ENCODE results near the gene ATF6. TPM values are rescaled to one million over a fixed set of nuclear protein-coding genes. Genes with fewer than 3 reads are reported as not detected.
A peak's percentile ranks its signal among the peaks of the same experiment; 100 is the strongest.

Gene ATF6
- total RNA-seq, 1 donor from 2014 or later: 31.3 TPM

GRCh38 chr1:161737625-161738024 lies 28.5 kb upstream of the ATF6 start:
- H3K4me1 ChIP-seq: peaks cover 29% of the 10 kb centered on the region
- H3K4me3 ChIP-seq: no peak overlapping the region
- no peaks in the 10 kb centered on the region for H3K27me3 ChIP-seq (ENCODE audit: low read depth)
- H3K27ac ChIP-seq: no peak overlapping the region
- TF ChIP-seq CTCF (IDR thresholded peaks at IDR 0.05): no peak
- intact Hi-C loops (cut with DNase I): no loop called here
- ATAC-seq (no peak), DNase-seq (no peak)
- no peaks in the 10 kb centered on the region for H3K36me3 ChIP-seq
- H3K9me3 ChIP-seq: no peaks in the 10 kb centered on the region

- intact Hi-C loops (cut with DNase I): no loop called here
- Histone ChIP-seq H3K4me1 (peaks cover 29% of the 10 kb centered on the region), H3K27ac (peak overlapping the region; percentile 66), H3K36me3 (no peaks in the 10 kb centered on the region), H3K9me3 (no peaks in the 10 kb centered on the region), H3K4me3 (no peak overlapping the region), H3K27me3 (ENCODE audit: low read depth) (no peaks in the 10 kb centered on the region)
- ATAC-seq: peak; percentile 84 to 88
- peak; percentile 80 for DNase-seq
- TF ChIP-seq CTCF (IDR thresholded peaks at IDR 0.05): peak; percentile 51
Observed at GRCh38 chr1:161738627-161739287, 27.4 kb upstream of the ATF6 start.

GRCh38 chr1:161739865-161740566 lies 26.1 kb upstream of the ATF6 start:
- H3K27me3 ChIP-seq (ENCODE audit: low read depth): no peaks in the 10 kb centered on the region
- intact Hi-C loops (cut with DNase I): loop anchor here (10.0 kb wide), 1 partner anchor 255 kb away; no protein-coding TSS in a partner anchor
- H3K36me3 ChIP-seq: no peaks in the 10 kb centered on the region
- peak overlapping the region; percentile 66 for H3K27ac ChIP-seq
- TF ChIP-seq CTCF (IDR thresholded peaks at IDR 0.05): no peak
- H3K4me1 ChIP-seq: peaks cover 29% of the 10 kb centered on the region
- H3K4me3 ChIP-seq: no peak overlapping the region
- ATAC-seq (peak; percentile 59 to 68), DNase-seq (peak; percentile 54)
- H3K9me3 ChIP-seq: no peaks in the 10 kb centered on the region

DNA sequence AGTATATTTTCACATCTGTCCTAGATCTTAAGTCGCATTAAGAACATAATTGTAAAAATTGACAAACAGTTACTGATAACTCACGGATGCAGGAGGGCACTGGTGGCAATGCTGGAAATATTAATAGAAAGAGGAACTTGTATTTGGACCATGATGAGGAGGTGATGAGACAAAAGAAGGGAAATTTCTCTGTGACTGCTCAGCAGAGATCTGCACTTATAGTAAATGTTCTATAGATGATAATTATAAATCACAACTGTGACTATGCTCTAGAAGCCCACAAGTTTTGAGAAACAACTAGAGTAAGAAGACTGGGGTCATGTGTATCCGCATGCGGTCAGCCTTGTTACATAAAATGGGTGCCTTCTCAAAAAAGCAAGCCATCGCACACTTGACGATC lies 25.2 kb upstream of the ATF6 start:
- Histone ChIP-seq H3K36me3 (no peaks in the 10 kb centered on the region), H3K9me3 (no peaks in the 10 kb centered on the region), H3K27me3 (ENCODE audit: low read depth) (no peaks in the 10 kb centered on the region), H3K27ac (no peak overlapping the region), H3K4me1 (peaks cover 29% of the 10 kb centered on the region), H3K4me3 (no peak overlapping the region)
- TF ChIP-seq CTCF (IDR thresholded peaks at IDR 0.05): no peak
- DNase-seq (no peak), ATAC-seq (no peak)
- intact Hi-C loops (cut with DNase I): loop anchor here (10.0 kb wide), 1 partner anchor 256 kb away; no protein-coding TSS in a partner anchor

GRCh38 chr1:161743231-161743630 lies 22.9 kb upstream of the ATF6 start:
- intact Hi-C loops (cut with DNase I): loop anchor here (10.0 kb wide), 1 partner anchor 258 kb away; no protein-coding TSS in a partner anchor
- H3K27me3 ChIP-seq (ENCODE audit: low read depth): no peaks in the 10 kb centered on the region
- TF ChIP-seq CTCF (IDR thresholded peaks at IDR 0.05): no peak
- H3K4me1 ChIP-seq: peaks cover 27% of the 10 kb centered on the region
- no peaks in the 10 kb centered on the region for H3K9me3 ChIP-seq
- no peak overlapping the region for H3K4me3 ChIP-seq
- no peak for ATAC-seq
- H3K36me3 ChIP-seq: no peaks in the 10 kb centered on the region
- no peak for DNase-seq
- H3K27ac ChIP-seq: no peak overlapping the region
